ENCODE measurements around the gene SRGN.

DNA sequence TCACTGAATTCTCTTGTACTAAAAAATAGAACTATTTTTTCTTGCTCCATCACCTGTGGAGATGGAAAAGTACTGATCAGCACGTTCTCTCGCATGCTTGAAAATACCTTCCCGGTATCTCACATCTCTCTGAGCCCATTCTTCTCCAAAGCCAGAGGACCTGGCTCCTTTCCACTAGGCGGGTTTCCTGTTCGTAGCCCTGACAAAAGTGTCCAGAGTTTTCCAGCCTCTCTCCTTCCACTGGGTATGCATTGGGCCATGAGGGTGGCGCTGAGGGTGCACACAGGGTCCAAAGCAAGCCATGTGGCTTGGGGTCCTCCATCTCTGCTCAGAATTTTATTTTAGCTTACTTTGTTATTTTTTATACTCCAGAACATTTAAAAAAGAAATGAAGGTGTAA is 16.3 kb upstream of the SRGN start:
- no peak for TF ChIP-seq CTCF (IDR thresholded peaks at IDR 0.05)
- TF ChIP-seq POLR2AphosphoS5 (IDR thresholded peaks at IDR 0.05), result no peak
- TF ChIP-seq EP300 (IDR thresholded peaks at IDR 0.05), result no peak
- no peak for TF ChIP-seq POLR2A (IDR thresholded peaks at IDR 0.05)

Measured in suprapubic skin (tissue), 4 donors.